ENCODE results near the gene ADARB2.

The ADARB2 gene

DNA sequence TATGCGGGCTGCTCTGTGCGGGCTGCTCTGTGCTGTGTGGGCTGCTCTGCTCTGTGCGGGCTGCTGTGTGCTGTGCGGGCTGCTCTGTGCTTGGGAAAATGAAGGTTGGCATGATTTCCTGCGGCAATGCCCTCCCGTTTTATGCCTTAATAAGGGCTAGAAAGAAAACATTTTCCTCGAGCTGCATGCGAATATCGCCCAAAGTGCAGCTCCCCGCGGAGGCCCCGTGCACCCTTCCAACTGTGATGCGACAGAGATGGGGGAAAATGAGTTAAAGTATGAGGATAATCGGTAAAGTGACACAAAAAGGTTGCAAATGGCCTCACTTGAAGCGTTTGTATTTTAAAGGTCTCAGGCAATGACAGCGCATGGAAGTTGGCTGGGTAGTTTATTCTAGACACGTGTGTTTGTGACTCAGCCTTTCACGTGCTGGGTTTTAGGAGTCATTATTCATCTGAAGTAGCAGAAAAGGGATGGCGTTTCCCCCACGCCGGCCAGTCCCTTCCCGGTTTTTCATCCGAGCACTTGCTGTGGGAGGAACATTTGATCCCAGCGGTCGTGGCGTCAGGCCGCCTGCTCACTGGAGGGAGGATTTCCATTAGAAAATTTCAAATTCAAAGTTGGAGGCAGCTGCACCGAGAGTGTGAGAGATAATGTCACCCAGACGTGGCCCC, 220.7 kb downstream of the ADARB2 start:
- CTCF ChIA-PET, result no interaction called here
- POLR2A ChIA-PET, result no interaction called here
- TF ChIP-seq CTBP1 (IDR thresholded peaks at IDR 0.05; ENCODE audit: borderline replicate concordance), result no peak
- no peak for TF ChIP-seq LEF1 (IDR thresholded peaks at IDR 0.05; ENCODE audit: borderline replicate concordance)
- TF ChIP-seq SUZ12 (IDR thresholded peaks at IDR 0.05), result no peak
- TF ChIP-seq ZNF384 (IDR thresholded peaks at IDR 0.05), result no peak
- TF ChIP-seq L3MBTL2 (conservative IDR thresholded peaks at IDR 0.05), result no peak
- TF ChIP-seq FOXM1 (IDR thresholded peaks at IDR 0.05; ENCODE audit: borderline replicate concordance), result no peak
- no peak for TF ChIP-seq BHLHE40 (IDR thresholded peaks at IDR 0.05; ENCODE audit: borderline replicate concordance)
- no peak for TF ChIP-seq FOXK2 (IDR thresholded peaks at IDR 0.05)
- no peak for TF ChIP-seq NFRKB (IDR thresholded peaks at IDR 0.05)
- no peak for TF ChIP-seq FOXA1 (IDR thresholded peaks at IDR 0.05)
- TF ChIP-seq, protein P1, sequence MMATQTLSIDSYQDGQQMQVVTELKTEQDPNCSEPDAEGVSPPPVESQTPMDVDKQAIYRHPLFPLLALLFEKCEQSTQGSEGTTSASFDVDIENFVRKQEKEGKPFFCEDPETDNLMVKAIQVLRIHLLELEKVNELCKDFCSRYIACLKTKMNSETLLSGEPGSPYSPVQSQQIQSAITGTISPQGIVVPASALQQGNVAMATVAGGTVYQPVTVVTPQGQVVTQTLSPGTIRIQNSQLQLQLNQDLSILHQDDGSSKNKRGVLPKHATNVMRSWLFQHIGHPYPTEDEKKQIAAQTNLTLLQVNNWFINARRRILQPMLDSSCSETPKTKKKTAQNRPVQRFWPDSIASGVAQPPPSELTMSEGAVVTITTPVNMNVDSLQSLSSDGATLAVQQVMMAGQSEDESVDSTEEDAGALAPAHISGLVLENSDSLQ (IDR thresholded peaks at IDR 0.05), result no peak
- TF ChIP-seq SP1 (IDR thresholded peaks at IDR 0.05), result no peak
- no peak for DNase-seq (ENCODE audit: extremely low spot score)

DNA sequence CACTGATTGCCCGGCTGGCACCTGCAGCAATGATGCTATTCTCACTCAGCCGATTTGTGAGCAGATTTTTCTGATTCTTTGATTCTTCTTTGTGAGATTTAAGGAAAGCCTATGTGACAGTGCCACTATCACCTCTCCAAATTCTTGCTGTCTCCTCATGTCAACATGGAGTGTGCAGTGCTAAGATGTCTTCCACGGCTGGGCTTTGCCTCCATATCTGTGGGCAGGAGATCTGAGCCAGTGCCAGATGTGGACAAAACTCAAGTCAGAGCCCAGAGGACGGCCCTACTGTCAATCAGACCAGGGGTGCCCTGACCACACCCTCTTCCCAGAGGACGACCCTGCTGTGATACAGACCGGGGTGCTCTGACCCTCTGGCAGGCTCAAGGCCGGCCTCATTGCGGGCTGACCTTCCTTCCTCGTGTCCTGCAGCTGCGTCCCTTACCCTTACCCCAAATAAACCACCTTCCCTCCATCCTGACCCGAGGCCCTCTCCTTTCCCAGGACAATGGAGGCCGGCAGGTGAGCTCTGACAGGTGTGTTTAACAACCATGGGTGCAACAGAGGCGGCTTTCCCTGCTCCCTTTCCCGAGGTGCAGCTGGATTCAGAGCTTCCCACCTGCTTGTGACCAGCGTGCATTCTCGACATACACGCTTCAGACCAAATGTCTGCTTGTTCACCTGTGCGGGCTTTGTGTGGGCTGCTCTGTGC, 221.4 kb downstream of the ADARB2 start:
- POLR2A ChIA-PET, result no interaction called here
- TF ChIP-seq ELF4 (IDR thresholded peaks at IDR 0.05) (no peak), FOXK2 (IDR thresholded peaks at IDR 0.05) (no peak), TARDBP (IDR thresholded peaks at IDR 0.05) (no peak), LEF1 (IDR thresholded peaks at IDR 0.05; ENCODE audit: borderline replicate concordance) (no peak)
- no peak for DNase-seq (ENCODE audit: extremely low spot score)
- CTCF ChIA-PET, result no interaction called here

DNA sequence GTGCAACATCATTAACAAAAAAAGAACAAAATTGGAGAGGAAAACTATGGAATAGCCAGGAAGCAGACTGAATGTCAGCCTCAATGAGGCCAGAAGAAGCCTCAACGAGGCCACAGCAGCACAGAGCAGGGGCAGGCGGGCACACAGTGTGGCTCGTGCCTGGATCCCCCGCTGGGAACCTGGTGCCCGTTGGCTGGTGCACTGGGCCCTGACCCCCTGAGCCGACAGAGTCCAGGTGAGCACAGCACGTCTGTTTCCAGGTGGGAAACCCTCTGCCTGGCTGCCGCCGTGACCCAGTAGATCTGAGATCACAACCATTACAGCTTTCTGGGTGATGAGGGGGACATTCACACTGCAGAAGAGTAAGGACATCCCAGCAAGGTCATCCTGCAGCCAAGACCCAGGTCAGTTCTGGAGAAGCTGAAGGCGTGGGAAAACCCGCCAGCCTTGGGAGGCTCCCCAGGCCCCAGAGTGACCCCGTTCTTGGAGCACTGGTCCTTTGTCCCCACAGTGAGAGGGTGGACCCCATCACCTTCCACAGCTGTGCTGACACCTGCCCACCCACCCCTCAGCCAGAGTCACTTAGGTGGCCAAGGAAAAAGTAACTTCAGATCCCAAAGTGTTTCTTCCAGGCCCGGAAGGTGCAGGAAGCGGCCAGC, 222.1 kb downstream of the ADARB2 start:
- ChIA-PET CTCF (no interaction called here), POLR2A (no interaction called here)
- DNase-seq (ENCODE audit: extremely low spot score), result no peak
- TF ChIP-seq TARDBP (IDR thresholded peaks at IDR 0.05) (no peak), FOXA1 (IDR thresholded peaks at IDR 0.05) (no peak), SUZ12 (IDR thresholded peaks at IDR 0.05) (no peak), FOXM1 (IDR thresholded peaks at IDR 0.05; ENCODE audit: borderline replicate concordance) (no peak), ARNT (IDR thresholded peaks at IDR 0.05) (no peak), L3MBTL2 (conservative IDR thresholded peaks at IDR 0.05) (no peak), LEF1 (IDR thresholded peaks at IDR 0.05; ENCODE audit: borderline replicate concordance) (no peak), HDGF (IDR thresholded peaks at IDR 0.05; ENCODE audit: borderline replicate concordance) (no peak), ELF4 (IDR thresholded peaks at IDR 0.05) (no peak), NFRKB (IDR thresholded peaks at IDR 0.05) (no peak), FOXK2 (IDR thresholded peaks at IDR 0.05) (no peak), BHLHE40 (IDR thresholded peaks at IDR 0.05; ENCODE audit: borderline replicate concordance) (no peak), SP1 (IDR thresholded peaks at IDR 0.05) (no peak), CTBP1 (IDR thresholded peaks at IDR 0.05; ENCODE audit: borderline replicate concordance) (no peak), ZNF384 (IDR thresholded peaks at IDR 0.05) (no peak)
- TF ChIP-seq, protein P1 (IDR thresholded peaks at IDR 0.05), result no peak

DNA sequence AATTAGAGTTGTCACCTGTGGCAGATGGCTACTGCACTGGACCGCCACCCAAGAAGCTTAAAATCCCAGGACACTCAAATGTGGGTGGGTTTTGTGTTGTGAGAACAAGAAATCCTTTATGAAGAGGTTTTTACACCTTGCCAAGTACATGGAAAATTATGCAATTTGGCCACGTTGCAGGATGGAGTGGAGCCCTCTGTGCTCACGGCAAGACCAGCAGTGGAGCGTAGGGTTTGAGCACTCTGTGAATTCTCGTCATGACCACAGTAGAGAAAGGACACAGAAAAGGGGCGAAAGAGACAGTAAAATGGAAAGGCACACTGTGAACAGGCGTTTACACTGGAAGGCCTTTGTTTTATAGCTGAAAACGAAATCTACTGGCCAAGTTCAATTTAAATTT, 222.6 kb downstream of the ADARB2 start:
- DNase-seq (ENCODE audit: extremely low spot score), result no peak
- CTCF ChIA-PET, result no interaction called here
- TF ChIP-seq ZNF384 (IDR thresholded peaks at IDR 0.05) (no peak), L3MBTL2 (conservative IDR thresholded peaks at IDR 0.05) (no peak), NFRKB (IDR thresholded peaks at IDR 0.05) (no peak), HDGF (IDR thresholded peaks at IDR 0.05; ENCODE audit: borderline replicate concordance) (no peak), BHLHE40 (IDR thresholded peaks at IDR 0.05; ENCODE audit: borderline replicate concordance) (no peak), ARNT (IDR thresholded peaks at IDR 0.05) (no peak), SUZ12 (IDR thresholded peaks at IDR 0.05) (no peak), FOXK2 (IDR thresholded peaks at IDR 0.05) (no peak), SP1 (IDR thresholded peaks at IDR 0.05) (no peak), TARDBP (IDR thresholded peaks at IDR 0.05) (no peak), ELF4 (IDR thresholded peaks at IDR 0.05) (no peak), LEF1 (IDR thresholded peaks at IDR 0.05; ENCODE audit: borderline replicate concordance) (no peak), CTBP1 (IDR thresholded peaks at IDR 0.05; ENCODE audit: borderline replicate concordance) (no peak), FOXM1 (IDR thresholded peaks at IDR 0.05; ENCODE audit: borderline replicate concordance) (no peak), FOXA1 (IDR thresholded peaks at IDR 0.05) (no peak)
- TF ChIP-seq, protein P1 (IDR thresholded peaks at IDR 0.05), result no peak
- POLR2A ChIA-PET, result no interaction called here

DNA sequence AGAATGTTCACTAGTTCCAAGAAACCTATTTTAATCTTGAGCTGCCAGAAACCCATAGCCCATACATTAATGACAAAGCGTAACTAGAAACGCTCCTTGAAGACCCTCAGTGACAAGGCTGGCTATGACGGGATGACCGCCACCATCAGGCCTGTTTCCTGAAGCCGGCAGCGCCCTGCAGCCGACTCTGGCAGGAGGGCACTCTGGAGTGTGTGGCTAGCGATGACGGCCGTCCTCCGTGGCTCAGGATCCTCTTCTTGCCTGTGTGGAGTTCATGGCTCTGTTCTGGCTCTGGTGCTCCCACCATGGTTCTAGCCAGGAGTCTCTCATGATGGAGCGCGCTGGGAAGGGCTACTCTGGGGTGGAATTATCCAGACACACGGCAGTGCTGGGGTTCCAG, 224.1 kb downstream of the ADARB2 start:
- no peak for DNase-seq (ENCODE audit: extremely low spot score)
- POLR2A ChIA-PET, result no interaction called here
- CTCF ChIA-PET, result no interaction called here
- TF ChIP-seq SUZ12 (IDR thresholded peaks at IDR 0.05) (no peak), TARDBP (IDR thresholded peaks at IDR 0.05) (no peak), FOXM1 (IDR thresholded peaks at IDR 0.05; ENCODE audit: borderline replicate concordance) (no peak), ZNF384 (IDR thresholded peaks at IDR 0.05) (no peak), NFRKB (IDR thresholded peaks at IDR 0.05) (no peak), CTBP1 (IDR thresholded peaks at IDR 0.05; ENCODE audit: borderline replicate concordance) (no peak), HDGF (IDR thresholded peaks at IDR 0.05; ENCODE audit: borderline replicate concordance) (no peak), FOXK2 (IDR thresholded peaks at IDR 0.05) (no peak), ELF4 (IDR thresholded peaks at IDR 0.05) (no peak), FOXA1 (IDR thresholded peaks at IDR 0.05) (no peak)
- TF ChIP-seq, protein P1 (IDR thresholded peaks at IDR 0.05), result no peak

Data from HEK293T (cell line).